Choroid plexus epithelial cell (primary cell): ENCODE data around the gene ST6GALNAC6.

ENCODE experiments used
- DNase-seq: peaks from one replicate; pipeline ENCODE4 v3.0.0-alpha.2; 2010; ENCODE audit warnings: low read depth
- H3K4me3 ChIP-seq: 2 replicates; pipeline ENCODE4 v1.5.1; 2011; ENCODE audit warnings: low read depth, mild to moderate bottlenecking, control low read depth, low read length, moderate library complexity
- TF ChIP-seq, protein P1 (sequence below): conservative IDR thresholded peaks from 2 replicates; pipeline ENCODE4 v1.5.1; 2011; ENCODE audit warnings: low read depth, mild to moderate bottlenecking, control low read depth, inconsistent platforms, low read length, moderate library complexity

ST6GALNAC6 gene

DNA sequence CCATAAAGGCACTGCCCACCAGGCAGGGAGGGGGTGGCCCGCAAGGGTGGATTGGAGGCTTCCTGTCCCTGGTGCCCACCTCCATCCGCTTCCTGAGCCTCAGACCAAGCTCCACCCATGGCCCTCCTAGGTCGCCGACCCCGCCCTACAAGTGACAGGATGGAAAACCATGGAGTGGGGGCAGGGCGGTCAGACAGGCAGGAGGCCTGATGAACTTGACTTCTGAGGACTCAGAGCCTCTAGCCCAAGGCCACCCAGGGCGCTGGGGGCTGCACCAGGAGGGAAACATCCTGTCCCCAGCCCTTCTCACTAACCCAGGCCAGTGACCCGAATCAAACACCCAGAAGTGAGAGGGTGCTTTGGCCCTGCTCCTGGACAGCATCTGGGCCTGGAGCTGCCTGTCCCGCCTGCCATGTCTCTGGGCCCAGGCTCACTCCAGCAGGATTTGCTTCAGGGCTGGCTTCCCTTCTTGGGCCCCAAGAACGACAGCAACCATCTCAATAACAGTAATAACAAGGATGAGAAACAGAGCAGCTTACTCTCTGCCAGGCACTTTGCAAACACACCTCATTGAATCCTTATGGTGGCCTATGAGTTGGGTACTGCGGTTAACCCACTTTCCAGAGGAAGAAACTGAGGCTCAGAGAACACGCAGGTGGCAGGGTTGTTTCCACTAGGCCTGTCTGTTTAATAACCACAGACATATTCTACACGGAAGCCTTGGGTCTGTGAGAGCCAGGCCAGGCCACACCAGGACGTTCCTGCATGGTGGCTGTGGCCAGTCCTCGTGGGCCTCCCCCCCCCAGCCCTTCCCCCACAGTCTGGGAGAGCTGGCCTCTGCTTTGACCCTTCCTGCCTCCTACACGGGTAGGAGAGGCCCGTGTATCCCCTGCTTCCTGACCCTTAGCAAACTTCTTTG lies 4.4 kb upstream of the ST6GALNAC6 start:
- no peak overlapping the region for H3K4me3 ChIP-seq
- TF ChIP-seq, protein P1, sequence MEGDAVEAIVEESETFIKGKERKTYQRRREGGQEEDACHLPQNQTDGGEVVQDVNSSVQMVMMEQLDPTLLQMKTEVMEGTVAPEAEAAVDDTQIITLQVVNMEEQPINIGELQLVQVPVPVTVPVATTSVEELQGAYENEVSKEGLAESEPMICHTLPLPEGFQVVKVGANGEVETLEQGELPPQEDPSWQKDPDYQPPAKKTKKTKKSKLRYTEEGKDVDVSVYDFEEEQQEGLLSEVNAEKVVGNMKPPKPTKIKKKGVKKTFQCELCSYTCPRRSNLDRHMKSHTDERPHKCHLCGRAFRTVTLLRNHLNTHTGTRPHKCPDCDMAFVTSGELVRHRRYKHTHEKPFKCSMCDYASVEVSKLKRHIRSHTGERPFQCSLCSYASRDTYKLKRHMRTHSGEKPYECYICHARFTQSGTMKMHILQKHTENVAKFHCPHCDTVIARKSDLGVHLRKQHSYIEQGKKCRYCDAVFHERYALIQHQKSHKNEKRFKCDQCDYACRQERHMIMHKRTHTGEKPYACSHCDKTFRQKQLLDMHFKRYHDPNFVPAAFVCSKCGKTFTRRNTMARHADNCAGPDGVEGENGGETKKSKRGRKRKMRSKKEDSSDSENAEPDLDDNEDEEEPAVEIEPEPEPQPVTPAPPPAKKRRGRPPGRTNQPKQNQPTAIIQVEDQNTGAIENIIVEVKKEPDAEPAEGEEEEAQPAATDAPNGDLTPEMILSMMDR, result no peak
- DNase-seq, result no peak

DNA sequence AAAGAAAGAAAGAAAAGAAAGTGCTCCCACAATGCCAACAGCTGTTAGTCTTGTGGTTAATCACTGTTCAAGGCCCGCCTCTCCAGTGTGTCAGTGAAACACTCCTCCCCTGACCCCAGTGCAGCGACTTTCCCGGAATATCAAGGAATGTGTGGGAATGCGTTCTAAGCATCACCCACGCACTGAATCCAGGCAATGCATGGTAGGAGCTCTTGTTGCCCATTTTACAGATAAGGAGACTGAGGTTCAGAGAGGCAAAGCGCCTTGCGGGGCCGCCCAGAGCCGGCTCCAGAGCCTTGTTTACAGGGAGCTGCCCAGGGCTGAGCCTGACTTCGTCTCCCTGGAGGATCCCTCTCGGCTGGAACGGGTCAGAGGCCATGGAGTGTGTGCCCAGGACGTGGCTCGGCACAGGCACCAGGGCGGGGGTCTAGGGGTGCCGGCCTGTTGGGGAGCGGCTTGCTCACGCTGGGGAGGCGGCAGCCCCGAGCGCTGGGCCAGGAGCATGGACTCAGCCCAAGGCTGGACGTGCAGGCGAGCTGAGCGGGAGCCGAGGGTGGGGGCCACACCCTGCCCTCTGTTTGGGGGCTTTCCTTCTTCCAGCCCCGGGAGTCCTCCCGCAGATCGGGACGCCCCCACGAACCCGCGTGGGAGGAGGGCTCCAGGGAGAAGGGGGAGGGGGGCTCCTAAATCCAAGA lies 823 bp downstream of the ST6GALNAC6 start:
- H3K4me3 ChIP-seq, result peak overlapping the region; percentile 90
- TF ChIP-seq, protein P1, result no peak
- DNase-seq, result peak; percentile 83

DNA sequence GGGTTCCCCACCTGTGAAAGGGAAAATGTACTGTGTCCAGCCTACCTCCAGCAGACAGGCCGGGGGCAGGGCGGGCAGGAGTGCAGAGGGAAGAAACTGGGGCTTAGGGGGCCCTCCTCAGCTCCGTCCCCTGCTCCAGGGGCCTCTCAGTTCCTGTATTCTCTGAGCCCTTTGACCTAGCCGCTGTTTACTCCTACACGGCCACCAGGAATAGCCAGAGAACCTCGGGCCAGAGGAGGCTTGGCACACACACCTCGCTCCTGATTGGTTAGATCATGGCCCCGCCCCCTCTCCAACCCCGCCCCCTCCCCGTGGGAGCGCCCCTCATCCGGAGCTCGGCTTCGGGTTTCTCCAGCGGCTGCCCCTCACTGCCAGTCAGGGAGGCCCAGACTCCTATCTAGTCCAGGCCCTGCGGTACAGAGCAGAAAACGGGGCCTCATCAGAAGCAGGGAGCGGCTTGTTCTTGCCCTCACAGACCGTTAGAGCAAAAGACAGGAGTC lies 2.2 kb downstream of the ST6GALNAC6 start:
- TF ChIP-seq, protein P1, result no peak
- peak overlapping the region; percentile 42 for H3K4me3 ChIP-seq
- DNase-seq, result peak; percentile 91

DNA sequence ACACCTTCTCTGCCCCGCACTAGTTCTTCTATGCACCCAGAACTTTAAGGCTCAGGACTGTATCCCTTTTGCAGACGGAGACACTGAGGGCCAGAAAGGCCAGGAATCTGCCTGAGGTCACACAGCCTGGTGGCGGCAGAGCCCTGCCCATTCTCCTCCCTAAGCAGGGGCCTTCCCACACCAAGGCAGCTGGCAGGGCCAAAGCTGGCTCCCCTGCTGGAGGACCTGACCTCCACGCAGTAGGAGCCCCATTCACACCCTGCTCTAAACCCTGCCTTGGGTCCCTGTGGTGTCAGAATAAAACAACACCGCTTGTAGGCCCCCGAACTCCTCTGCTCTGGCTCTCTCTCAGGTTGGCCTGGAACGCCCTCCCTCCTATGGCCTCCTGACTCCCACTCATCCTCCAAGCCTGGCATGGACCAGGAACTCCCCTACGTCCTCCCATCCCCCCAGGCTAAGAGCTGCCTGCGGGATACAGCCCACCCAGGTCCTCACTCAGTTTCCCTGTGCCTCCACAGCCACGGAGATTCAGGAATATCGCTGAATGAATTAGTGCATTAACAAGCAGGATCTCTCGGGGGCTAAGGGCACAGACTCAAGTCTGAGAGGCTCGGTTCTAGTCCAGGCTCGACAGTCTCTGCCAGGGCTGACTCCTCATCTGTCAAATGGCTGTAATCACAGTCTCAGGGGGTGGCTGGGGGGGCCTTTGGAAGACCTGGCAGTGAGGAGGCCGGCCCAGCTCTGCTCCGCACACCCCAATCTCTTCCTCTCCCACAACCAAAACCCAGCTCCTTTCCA lies 2.8 kb downstream of the ST6GALNAC6 start:
- TF ChIP-seq, protein P1, result no peak
- no peak for DNase-seq
- H3K4me3 ChIP-seq, result peak overlapping the region; percentile 42

DNA sequence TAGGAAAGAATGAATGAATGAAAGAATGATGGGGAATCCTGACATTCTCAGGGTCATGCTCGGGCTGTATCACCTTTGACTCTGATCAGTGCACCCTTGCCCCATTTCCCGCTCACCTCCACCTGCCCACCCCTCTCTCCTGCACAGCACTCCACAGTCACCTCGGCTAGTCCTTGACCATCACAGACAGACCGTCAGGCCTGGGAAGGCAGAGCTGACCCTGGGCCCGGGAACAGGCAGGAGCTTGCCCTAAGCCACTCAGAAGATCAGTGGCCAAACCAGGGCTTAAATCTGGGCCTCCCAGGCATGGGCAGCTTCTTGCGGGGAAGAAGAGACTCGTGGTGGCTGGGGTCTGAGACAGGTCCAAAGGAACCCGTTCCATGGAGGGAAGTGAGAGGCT lies 3.6 kb downstream of the ST6GALNAC6 start:
- TF ChIP-seq, protein P1, result no peak
- H3K4me3 ChIP-seq, result no peak overlapping the region
- DNase-seq, result no peak

DNA sequence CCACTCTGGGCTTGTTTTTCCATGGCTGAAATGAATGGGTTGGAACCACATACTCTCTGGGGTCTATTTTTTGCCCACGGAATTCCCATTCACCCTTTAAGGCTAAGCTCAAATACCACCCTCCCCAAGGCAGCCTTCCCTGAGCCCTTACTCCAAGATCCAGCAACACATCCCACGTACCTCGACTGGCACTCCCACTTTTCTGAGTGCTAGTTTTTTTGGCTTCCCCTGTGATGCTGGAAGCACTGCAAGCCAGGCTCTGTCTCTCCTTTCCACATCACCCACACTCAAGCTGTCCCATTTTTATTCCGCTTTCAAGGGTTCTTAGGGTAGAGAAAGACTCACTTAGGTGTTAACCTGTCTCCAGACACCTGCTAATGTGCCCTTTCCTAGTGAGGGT lies 6.0 kb downstream of the ST6GALNAC6 start:
- no peak overlapping the region for H3K4me3 ChIP-seq
- TF ChIP-seq, protein P1, result no peak
- no peak for DNase-seq
